Epithelial cell of proximal tubule (primary cell): ENCODE data around the gene NPAT. TPM values are rescaled to one million over a fixed set of nuclear protein-coding genes. Genes with fewer than 3 reads are reported as not detected.

ENCODE experiments used
- DNase-seq: peaks from one replicate; pipeline ENCODE4 v3.0.0-alpha.2; 2011; ENCODE audit warnings: low read depth
- H3K4me3 ChIP-seq: 2 replicates; pipeline ENCODE4 v1.5.1; 2011; ENCODE audit warnings: low read depth, mild to moderate bottlenecking, low read length
- total RNA-seq: library from RNA; depleted of rRNA; stranded (reverse); fragments of >200 nt; gene quantifications from 2 replicates; pipeline ENCODE4 v1.2.3, GENCODE V29; 2015
- TF ChIP-seq, protein P1 (sequence below): conservative IDR thresholded peaks from 2 replicates; pipeline ENCODE4 v1.5.1; 2012; ENCODE audit warnings: low read depth, mild to moderate bottlenecking, low read length

The NPAT gene
- total RNA-seq, 1 donor from 2014 or later, result 9.6 TPM

DNA sequence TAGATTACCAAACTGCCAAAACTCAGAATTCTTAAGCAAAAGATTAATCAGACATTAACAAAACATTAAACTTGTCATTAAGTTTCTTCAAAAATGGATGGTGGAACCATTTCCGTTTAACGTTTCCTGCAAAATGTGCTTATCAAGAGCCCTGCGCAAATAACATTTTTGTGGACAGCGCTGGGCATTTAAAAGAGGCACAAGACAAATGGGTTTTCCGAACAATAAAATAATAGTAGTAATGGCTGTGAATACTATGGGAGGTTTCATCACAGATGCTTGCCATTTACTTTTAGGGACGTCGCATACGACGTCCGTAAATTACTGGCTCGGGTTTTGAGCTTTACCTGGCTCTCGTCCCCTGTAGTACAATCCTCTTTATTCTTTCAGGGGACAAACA is 1.1 kb downstream of the NPAT start:
- TF ChIP-seq, protein P1, sequence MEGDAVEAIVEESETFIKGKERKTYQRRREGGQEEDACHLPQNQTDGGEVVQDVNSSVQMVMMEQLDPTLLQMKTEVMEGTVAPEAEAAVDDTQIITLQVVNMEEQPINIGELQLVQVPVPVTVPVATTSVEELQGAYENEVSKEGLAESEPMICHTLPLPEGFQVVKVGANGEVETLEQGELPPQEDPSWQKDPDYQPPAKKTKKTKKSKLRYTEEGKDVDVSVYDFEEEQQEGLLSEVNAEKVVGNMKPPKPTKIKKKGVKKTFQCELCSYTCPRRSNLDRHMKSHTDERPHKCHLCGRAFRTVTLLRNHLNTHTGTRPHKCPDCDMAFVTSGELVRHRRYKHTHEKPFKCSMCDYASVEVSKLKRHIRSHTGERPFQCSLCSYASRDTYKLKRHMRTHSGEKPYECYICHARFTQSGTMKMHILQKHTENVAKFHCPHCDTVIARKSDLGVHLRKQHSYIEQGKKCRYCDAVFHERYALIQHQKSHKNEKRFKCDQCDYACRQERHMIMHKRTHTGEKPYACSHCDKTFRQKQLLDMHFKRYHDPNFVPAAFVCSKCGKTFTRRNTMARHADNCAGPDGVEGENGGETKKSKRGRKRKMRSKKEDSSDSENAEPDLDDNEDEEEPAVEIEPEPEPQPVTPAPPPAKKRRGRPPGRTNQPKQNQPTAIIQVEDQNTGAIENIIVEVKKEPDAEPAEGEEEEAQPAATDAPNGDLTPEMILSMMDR, result no peak
- no peak for DNase-seq
- peak overlapping the region; percentile 93 for H3K4me3 ChIP-seq

DNA sequence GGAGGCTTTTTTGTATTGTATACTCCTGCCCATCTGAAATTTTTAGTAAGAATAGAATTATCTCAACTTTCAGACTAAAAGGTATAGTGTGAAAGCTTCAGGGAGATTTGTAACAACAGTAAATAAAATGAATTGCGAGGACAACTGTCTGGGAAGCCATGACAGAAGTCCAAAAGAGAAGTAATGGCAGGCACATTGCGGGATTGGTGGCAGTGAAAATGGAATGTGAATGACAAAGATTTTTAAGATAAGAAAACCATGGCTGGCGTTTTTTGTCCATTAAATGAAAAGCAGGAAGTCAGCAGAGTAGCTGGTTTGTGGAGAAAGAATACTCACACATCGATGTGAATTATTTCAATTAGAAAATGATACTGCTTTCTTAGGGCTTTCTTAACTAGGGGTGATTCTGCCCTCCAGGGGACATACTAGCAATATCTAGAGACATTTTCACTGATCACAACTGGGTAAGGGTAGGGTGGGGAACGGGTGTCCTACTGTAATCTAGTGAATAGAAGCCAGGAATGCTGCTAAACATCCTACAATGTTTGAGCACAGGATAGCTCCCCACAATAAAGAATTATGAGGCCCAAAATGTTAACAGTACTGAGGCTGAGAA is 1.6 kb downstream of the NPAT start:
- TF ChIP-seq, protein P1, result no peak
- peak overlapping the region; percentile 93 for H3K4me3 ChIP-seq
- DNase-seq, result no peak

DNA sequence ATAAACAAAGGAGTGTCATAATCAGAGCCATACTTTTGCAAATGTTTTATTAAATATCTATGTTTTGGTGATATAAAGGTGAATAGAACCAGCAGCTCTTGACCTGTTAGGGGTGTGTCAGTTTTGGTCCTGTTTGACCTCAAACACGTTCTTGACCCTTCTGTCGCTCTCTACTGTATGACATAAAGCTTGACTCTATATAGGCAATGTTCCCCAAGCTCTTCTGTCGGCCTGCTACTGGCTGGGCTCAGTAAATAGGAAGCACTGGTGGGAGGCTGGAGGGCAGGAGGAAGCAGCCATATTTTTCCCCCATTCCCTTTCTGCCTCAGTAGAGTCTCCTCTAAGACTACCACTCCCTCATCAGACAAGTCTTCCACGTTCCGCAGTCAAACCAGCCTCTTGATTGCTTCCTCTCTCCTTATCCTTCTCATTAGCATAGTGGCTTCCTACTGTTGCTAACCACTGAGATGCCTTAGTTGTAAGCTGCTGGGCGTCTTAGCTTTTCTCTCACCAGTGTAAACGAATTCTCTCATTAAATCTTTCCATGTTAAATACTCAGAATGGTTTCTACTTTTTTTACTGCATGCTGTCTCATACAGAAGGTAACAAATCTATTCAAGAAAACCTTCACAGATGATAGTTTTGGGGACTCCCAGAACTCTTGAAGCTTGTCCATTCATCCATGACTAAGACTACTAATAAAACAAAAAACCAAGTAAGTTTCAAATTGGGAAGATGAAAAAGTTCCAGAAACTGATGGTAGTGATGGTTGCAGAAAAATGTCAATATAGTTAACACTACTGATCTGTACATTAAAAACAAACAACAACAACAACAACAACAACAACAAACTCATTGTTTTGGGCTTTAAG is 3.3 kb downstream of the NPAT start:
- no peak for DNase-seq
- TF ChIP-seq, protein P1, result no peak
- H3K4me3 ChIP-seq, result no peak overlapping the region

DNA sequence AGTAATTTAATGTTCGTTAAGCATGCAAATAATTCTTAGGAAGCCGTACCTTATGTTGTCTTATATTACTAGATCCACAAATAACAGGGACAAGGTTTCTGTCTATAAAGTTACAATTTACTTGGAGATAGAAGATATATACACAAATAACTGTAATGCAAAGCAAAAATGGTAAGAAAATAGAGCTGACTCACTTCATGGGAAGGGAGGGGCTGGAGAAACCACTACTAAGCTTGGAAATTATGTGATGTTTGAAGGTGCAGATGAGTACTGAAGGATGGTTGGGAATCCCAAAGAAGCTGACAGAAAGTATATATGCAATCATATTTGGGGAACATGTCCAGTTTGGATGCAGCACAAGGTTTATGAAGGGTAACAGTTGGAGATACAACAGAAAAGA is 4.0 kb downstream of the NPAT start:
- no peak for DNase-seq
- TF ChIP-seq, protein P1, result no peak

DNA sequence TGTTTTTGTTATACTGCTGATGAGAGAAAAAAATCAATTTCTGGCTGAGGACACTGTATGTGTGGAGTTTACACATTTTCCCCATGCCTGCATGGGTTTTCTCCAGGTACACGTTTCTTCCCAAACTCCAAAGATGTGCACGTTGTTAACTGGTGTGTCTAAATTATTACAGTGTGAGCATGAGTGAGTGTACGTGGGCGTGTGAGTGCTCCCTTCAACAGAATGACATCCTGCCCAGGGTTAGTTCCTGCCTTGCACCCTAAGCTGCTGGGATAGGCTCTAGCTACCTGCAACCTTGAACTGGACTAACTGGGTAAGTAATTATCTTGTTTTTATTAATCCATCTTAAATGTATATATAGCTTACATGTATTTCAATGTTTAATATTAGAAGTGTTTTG is 5.5 kb downstream of the NPAT start:
- DNase-seq, result no peak
- TF ChIP-seq, protein P1, result no peak
- no peak overlapping the region for H3K4me3 ChIP-seq

More for the DNA sequence above, 4.0 kb downstream of the NPAT start:
- H3K4me3 ChIP-seq, result no peak overlapping the region

DNA sequence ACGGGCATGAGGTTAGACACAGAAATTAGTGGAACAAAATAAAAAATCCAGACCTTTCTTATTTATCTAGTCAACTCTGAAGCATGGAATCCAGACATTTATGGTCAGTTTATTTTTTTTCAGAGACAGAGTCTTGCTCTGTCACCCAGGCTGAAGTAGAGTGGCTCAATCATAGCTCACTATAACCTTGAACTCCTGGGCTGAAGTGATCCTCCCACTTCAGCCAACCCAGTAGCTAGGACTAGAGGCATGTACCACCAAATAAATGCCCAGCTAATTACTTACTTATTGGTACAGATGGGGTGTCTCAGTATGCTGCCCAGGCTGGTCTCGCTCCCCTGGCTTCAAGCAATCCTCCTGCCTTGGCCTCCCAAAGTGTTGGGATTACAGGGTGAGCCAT is 8.7 kb downstream of the NPAT start:
- TF ChIP-seq, protein P1, result no peak
- no peak for DNase-seq
- no peak overlapping the region for H3K4me3 ChIP-seq
